HFFc6 (cell line): ENCODE data around the gene PEX10. TPM values are rescaled to one million over a fixed set of nuclear protein-coding genes. Genes with fewer than 3 reads are reported as not detected.
"Not testable (repeated sequence)": the region's sequence is repeated elsewhere in the genome, so short reads cannot be mapped to it uniquely, and the experiment has no call there.

ENCODE experiments used
- DNase-seq: peaks from one replicate; pipeline ENCODE4 v3.0.0-alpha.2; 2018
- H3K27ac Mint-ChIP-seq: 2 replicates; pipeline ENCODE4 v1.8.0; 2020; ENCODE audit warnings: mild to moderate bottlenecking, mixed read lengths
- H3K27me3 Mint-ChIP-seq: 2 replicates; pipeline ENCODE4 v1.8.0; 2021; ENCODE audit warnings: mild to moderate bottlenecking, moderate library complexity, mixed read lengths; ENCODE audit not compliant: insufficient read depth
- H3K36me3 Mint-ChIP-seq: 2 replicates; pipeline ENCODE4 v1.8.0; 2021; ENCODE audit warnings: low read depth, mixed read lengths
- H3K4me1 Mint-ChIP-seq: 2 replicates; pipeline ENCODE4 v1.8.0; 2020; ENCODE audit warnings: low read depth, mixed read lengths
- H3K4me3 Mint-ChIP-seq: 2 replicates; pipeline ENCODE4 v1.8.0; 2020; ENCODE audit warnings: mild to moderate bottlenecking, moderate library complexity, mixed read lengths
- H3K9me3 Mint-ChIP-seq: 2 replicates; pipeline ENCODE4 v1.8.0; 2020; ENCODE audit warnings: mild to moderate bottlenecking, mixed read lengths
- total RNA-seq, 6 experiments: library from RNA; stranded (reverse); fragmentation: NEBNext Ultra II Directional; extraction: Animal tissue kit (Norgen Biotek cat#: 25700); gene quantifications; 2 replicates in 1 of 6; 3 replicates in 5 of 6; pipeline ENCODE4 v1.2.3, GENCODE V29; 2021
- TF ChIP-seq, protein P1 (sequence below): fragments of 200-600 bp; sonication (generic); IDR thresholded peaks from 2 replicates; pipeline ENCODE4 v1.5.0; 2021; ENCODE audit warnings: antibody characterized with exemption, mild to moderate bottlenecking

The PEX10 gene
- total RNA-seq, 6 experiments from 2014 or later, result 25.4 to 29.8 (median 26.4) TPM

DNA sequence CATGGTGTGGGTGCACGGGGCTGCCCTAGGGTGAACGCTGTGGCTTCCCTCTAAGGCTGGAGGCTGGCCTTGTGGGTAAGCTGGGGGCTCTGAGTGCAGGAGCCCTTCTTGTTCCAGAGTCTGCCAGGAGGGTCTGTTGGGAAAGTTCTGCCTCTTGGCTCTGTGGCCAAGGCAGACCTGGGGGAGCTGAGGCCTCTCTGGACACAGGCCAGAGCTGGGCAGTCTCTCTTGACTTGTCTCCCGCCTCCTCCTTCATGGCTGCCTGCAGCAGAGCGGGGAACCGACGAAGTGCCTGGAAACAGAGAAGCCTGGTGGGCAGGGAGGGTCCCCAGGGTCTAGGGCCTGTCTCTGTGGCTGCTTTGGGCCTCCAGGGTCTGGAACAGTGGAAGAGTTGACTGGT, 30.3 kb upstream of the PEX10 start:
- peaks cover 14% of the 10 kb centered on the region for H3K27me3 Mint-ChIP-seq
- H3K4me3 Mint-ChIP-seq, result no peak overlapping the region
- H3K9me3 Mint-ChIP-seq, result peaks cover 5% of the 10 kb centered on the region; the same call in 1 of the 2 replicates
- no peak for DNase-seq
- TF ChIP-seq, protein P1, sequence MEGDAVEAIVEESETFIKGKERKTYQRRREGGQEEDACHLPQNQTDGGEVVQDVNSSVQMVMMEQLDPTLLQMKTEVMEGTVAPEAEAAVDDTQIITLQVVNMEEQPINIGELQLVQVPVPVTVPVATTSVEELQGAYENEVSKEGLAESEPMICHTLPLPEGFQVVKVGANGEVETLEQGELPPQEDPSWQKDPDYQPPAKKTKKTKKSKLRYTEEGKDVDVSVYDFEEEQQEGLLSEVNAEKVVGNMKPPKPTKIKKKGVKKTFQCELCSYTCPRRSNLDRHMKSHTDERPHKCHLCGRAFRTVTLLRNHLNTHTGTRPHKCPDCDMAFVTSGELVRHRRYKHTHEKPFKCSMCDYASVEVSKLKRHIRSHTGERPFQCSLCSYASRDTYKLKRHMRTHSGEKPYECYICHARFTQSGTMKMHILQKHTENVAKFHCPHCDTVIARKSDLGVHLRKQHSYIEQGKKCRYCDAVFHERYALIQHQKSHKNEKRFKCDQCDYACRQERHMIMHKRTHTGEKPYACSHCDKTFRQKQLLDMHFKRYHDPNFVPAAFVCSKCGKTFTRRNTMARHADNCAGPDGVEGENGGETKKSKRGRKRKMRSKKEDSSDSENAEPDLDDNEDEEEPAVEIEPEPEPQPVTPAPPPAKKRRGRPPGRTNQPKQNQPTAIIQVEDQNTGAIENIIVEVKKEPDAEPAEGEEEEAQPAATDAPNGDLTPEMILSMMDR, result no peak
- H3K4me1 Mint-ChIP-seq, result no peaks in the 10 kb centered on the region
- no peak overlapping the region for H3K27ac Mint-ChIP-seq
- no peaks in the 10 kb centered on the region for H3K36me3 Mint-ChIP-seq

DNA sequence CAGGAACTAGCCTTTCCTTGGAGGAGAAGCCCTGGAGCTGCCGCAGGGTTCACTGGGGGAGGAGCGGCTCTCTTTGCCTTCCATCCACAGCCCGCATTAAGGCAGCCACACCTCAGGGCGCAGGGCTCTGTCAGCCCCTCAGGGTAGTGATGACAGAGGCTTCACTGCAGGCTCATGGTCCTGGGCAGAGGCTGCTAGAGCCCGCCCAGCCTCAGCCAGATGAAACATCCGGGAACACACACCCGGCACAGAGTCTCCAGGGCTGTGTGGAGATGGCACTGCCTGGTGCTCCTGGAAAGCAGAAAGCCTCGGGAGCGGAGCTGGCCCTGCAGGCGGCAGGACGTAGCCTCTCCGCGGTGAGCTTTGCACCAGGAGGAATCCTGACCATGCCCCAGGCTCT, 29.4 kb upstream of the PEX10 start:
- peaks cover 5% of the 10 kb centered on the region; the same call in 1 of the 2 replicates for H3K9me3 Mint-ChIP-seq
- DNase-seq, result no peak
- no peak overlapping the region for H3K27ac Mint-ChIP-seq
- TF ChIP-seq, protein P1, result no peak
- H3K4me1 Mint-ChIP-seq, result no peaks in the 10 kb centered on the region
- no peak overlapping the region for H3K4me3 Mint-ChIP-seq
- H3K27me3 Mint-ChIP-seq, result peaks cover 13% of the 10 kb centered on the region
- H3K36me3 Mint-ChIP-seq, result no peaks in the 10 kb centered on the region

DNA sequence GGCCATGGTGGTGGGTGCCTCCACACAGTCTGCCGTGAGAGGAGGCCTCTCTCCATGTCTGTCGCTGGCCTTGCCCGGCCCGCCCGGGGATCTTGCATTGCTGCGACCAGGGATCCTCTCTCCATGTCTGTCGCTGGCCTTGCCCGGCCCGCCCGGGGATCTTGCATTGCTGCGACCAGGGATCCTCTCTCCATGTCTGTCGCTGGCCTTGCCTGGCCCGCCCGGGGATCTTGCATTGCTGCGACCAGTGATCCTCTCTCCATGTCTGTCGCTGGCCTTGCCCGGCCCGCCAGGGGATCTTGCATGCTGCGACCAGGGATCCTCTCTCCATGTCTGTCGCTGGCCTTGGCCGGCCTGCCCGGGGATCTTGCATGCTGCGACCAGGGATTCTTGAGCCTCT, 28.0 kb upstream of the PEX10 start:
- not testable (repeated sequence) for H3K9me3 Mint-ChIP-seq, DNase-seq, H3K27ac Mint-ChIP-seq, H3K4me3 Mint-ChIP-seq, H3K36me3 Mint-ChIP-seq, H3K4me1 Mint-ChIP-seq
- peaks cover 15% of the 10 kb centered on the region for H3K27me3 Mint-ChIP-seq

DNA sequence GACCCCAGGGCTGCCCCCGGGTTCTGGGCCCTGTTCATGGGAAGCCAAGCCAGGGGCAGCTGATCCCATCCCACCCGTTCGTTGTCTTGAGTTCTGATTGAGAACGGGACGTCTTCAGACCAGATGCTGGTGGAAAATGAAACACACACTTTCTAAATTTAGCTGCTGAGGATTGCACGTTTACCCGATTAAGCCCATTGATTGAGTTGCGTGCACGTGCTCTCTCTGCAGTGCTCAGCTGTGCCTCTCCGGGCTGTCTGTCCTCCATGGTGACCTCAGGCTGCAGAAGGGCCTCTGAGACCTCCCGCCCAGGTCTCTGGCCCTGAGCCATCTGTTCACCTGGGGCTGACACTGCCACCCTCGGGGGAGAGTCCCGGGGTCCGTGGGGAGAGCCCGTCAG, 27.0 kb upstream of the PEX10 start:
- Mint-ChIP-seq H3K9me3 (peaks cover 5% of the 10 kb centered on the region; the same call in 1 of the 2 replicates), H3K4me3 (no peak overlapping the region), H3K27ac (no peak overlapping the region), H3K27me3 (peaks cover 22% of the 10 kb centered on the region), H3K4me1 (no peaks in the 10 kb centered on the region), H3K36me3 (no peaks in the 10 kb centered on the region)
- TF ChIP-seq, protein P1, result no peak
- DNase-seq, result no peak

DNA sequence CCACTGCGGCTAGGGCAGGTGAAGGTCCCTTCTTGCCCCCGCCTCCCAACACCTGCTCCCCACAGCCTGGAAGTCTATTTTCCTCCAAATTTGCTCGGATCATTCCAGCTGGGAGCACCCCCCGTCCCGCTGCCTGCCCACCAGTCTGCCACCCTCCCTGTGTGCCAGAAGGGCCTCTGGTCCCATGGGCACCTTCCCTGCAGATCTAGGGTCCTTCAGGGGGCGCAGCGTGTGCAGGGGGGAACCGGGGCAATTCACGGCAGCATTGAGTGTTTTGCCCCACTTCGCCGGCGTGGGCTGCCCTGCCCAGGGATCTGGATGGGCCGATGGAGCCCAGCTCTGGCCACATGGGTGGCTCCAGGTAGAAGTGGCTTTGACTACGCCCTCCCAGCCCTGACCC, 26.3 kb upstream of the PEX10 start:
- H3K4me1 Mint-ChIP-seq, result no peaks in the 10 kb centered on the region
- no peak for DNase-seq
- no peaks in the 10 kb centered on the region for H3K36me3 Mint-ChIP-seq
- H3K27me3 Mint-ChIP-seq, result peaks cover 23% of the 10 kb centered on the region
- H3K4me3 Mint-ChIP-seq, result no peak overlapping the region
- peaks cover 5% of the 10 kb centered on the region; the same call in 1 of the 2 replicates for H3K9me3 Mint-ChIP-seq
- no peak overlapping the region for H3K27ac Mint-ChIP-seq
- TF ChIP-seq, protein P1, result no peak

DNA sequence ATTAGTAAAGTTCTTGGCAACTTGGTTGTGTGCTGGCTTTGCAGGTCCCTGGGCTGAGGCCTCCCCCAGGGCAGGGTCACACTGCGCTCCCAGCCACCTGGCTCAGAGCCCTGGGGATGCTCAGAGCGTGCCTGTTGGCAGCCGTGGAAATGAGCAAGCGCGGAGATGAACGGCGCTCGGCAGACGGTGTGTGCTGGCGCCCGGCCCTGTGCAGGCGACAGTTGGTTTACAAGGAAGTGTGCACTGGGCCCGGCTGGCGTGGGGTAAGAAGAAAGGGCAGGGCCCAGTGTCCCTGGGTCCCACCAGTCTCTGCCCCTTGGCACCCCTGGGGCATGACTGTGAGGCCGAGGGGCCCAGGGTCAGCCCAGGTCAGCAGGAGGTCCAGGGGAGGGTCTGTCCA, 25.7 kb upstream of the PEX10 start:
- H3K27me3 Mint-ChIP-seq, result peaks cover 26% of the 10 kb centered on the region
- DNase-seq, result no peak
- H3K4me3 Mint-ChIP-seq, result no peak overlapping the region
- H3K27ac Mint-ChIP-seq, result no peak overlapping the region
- no peaks in the 10 kb centered on the region for H3K36me3 Mint-ChIP-seq
- H3K4me1 Mint-ChIP-seq, result no peaks in the 10 kb centered on the region
- TF ChIP-seq, protein P1, result no peak
- peaks cover 5% of the 10 kb centered on the region; the same call in 1 of the 2 replicates for H3K9me3 Mint-ChIP-seq
